HepG2 (cell line): ENCODE data around the gene CLDN10. TPM values are rescaled to one million over a fixed set of nuclear protein-coding genes. Genes with fewer than 3 reads are reported as not detected.

Experiments used
- ATAC-seq: fragments of 200-7000 bp; cut with Tn5 transposase; 3 replicates; pipeline ENCODE4 v1.9.1; 2020; ENCODE audit warnings: mild to moderate bottlenecking, moderate library complexity
- BruUV-seq: library from RNA; stranded (reverse); fragments of 400-500 nt; replicated peaks from 2 replicates; lab custom pipeline; 2021; lab: Mats Ljungman, UMichigan
- CTCF ChIA-PET: fragments of 300-600 bp; formaldehyde crosslinking; extraction: SDS; loops from one replicate; lab custom pipeline; 2021; ENCODE audit warnings: low total read pairs, inconsistent platforms, low intra/inter-chr PET ratio; lab: Yijun Ruan, JAX
- POLR2A ChIA-PET: fragments of 350-600 bp; sonication (Branson Sonifier 250); formaldehyde crosslinking; loops from one replicate; lab custom pipeline; 2020; ENCODE audit warnings: antibody characterized with exemption, inconsistent platforms; lab: Yijun Ruan, JAX
- DNase-seq: peaks from one replicate; pipeline ENCODE4 v3.0.0-alpha.2; 2015; ENCODE audit warnings: low spot score
- FAIRE-seq: peaks from 3 replicates; lab custom pipeline; 2011; peaks lifted over from hg19 to GRCh38; lab: Jason Lieb, UNC
- H2AFZ ChIP-seq: one replicate; pipeline ENCODE4 v1.6.1; 2011; ENCODE audit warnings: low read length, inconsistent platforms
- H3K27ac ChIP-seq: fragments of 300-600 bp; 3 replicates; pipeline ENCODE4 v1.8.0; 2011; ENCODE audit warnings: mixed run types, mild to moderate bottlenecking, mixed read lengths, low read length, inconsistent platforms; ENCODE audit not compliant: insufficient read depth; ENCODE audit errors: extremely low read length
- H3K27me3 ChIP-seq, 2 experiments: fragments of 200-600 bp in 1 of 2; 2 replicates in 1 of 2; 3 replicates in 1 of 2; pipeline versions ENCODE4 v1.6.0 to v1.8.0; 2011; ENCODE audit warnings: low read length in 2 of 2, mild to moderate bottlenecking in 2 of 2, moderate library complexity in 2 of 2, inconsistent platforms in 1 of 2; ENCODE audit not compliant: insufficient read depth in 2 of 2, control insufficient read depth in 1 of 2
- H3K36me3 ChIP-seq, 2 experiments: fragments of 200-600 bp in 1 of 2; replicated peaks in 1 of 2; 2 replicates in 1 of 2; 3 replicates in 1 of 2; pipeline versions ENCODE4 v1.5.1 to v1.8.0; 2011; ENCODE audit warnings: low read length in 2 of 2, inconsistent platforms in 1 of 2; ENCODE audit not compliant: insufficient read depth in 2 of 2, control insufficient read depth in 1 of 2
- H3K4me1 ChIP-seq: 2 replicates; pipeline ENCODE4 v1.5.1; 2012; ENCODE audit warnings: low read length, inconsistent platforms; ENCODE audit not compliant: insufficient read depth
- H3K4me2 ChIP-seq: 2 replicates; pipeline ENCODE4 v1.6.0; 2011; ENCODE audit warnings: low read depth, low read length, inconsistent platforms
- H3K4me3 ChIP-seq, 3 experiments: fragments of 200-600 bp in 1 of 3; sonication (generic), shearing (Covaris generic) in 1 of 3; replicated peaks in 1 of 3; 2 replicates each; pipeline ENCODE4 v1.5.1; 2011 to 2016; ENCODE audit warnings: low read length in 3 of 3, inconsistent platforms in 2 of 3, low read depth in 2 of 3, mild to moderate bottlenecking in 2 of 3, control low read depth in 1 of 3, mixed read lengths in 1 of 3; ENCODE audit not compliant: insufficient read depth in 1 of 3
- H3K79me2 ChIP-seq: one replicate; pipeline ENCODE4 v1.6.1; 2011; ENCODE audit warnings: low read length, inconsistent platforms; ENCODE audit not compliant: insufficient read depth
- H3K9ac ChIP-seq: 2 replicates; pipeline ENCODE4 v1.6.0; 2011; ENCODE audit warnings: mild to moderate bottlenecking, low read depth, low read length, inconsistent platforms; ENCODE audit not compliant: insufficient read depth
- H3K9me3 ChIP-seq: 2 replicates; pipeline ENCODE4 v1.5.1; 2012; ENCODE audit warnings: mild to moderate bottlenecking, low read length
- H4K20me1 ChIP-seq: 2 replicates; pipeline ENCODE4 v1.6.0; 2011; ENCODE audit warnings: inconsistent platforms, mild to moderate bottlenecking, low read length, moderate library complexity; ENCODE audit not compliant: insufficient read depth
- BCL6 ChIP-seq: IDR thresholded peaks from 2 replicates; pipeline ENCODE4 v1.6.1; 2016; ENCODE audit warnings: missing genetic modification reagents, missing compliant biosample characterization
- CHCHD3 ChIP-seq: sonication (generic); formaldehyde crosslinking; IDR thresholded peaks from 2 replicates; pipeline ENCODE4 v1.8.0; 2022; ENCODE audit warnings: mild to moderate bottlenecking, missing genetic modification reagents, moderate library complexity
- DMAP1 ChIP-seq: IDR thresholded peaks from 2 replicates; pipeline ENCODE4 v1.6.1; 2016
- ESRRA ChIP-seq: sonication (generic); formaldehyde crosslinking; IDR thresholded peaks from 2 replicates; pipeline ENCODE4 v1.5.1; 2020; ENCODE audit warnings: mild to moderate bottlenecking, low read depth, missing genetic modification reagents
- JUN ChIP-seq: sonication (generic); formaldehyde crosslinking; IDR thresholded peaks from 2 replicates; pipeline ENCODE4 v1.4.0; 2020; ENCODE audit warnings: mild to moderate bottlenecking, missing genetic modification reagents
- JUNB ChIP-seq: sonication (generic); formaldehyde crosslinking; IDR thresholded peaks from 2 replicates; pipeline ENCODE4 v1.8.0; 2022; ENCODE audit warnings: missing genetic modification reagents, mild to moderate bottlenecking, borderline replicate concordance
- KDM2A ChIP-seq: sonication (generic); formaldehyde crosslinking; IDR thresholded peaks from 2 replicates; pipeline ENCODE4 v1.4.0; 2020; ENCODE audit warnings: low read depth, missing genetic modification reagents, borderline replicate concordance
- MTF1 ChIP-seq: sonication (generic); formaldehyde crosslinking; IDR thresholded peaks from 2 replicates; pipeline ENCODE4 v1.5.0; 2020; ENCODE audit warnings: missing genetic modification reagents
- POLR2AphosphoS5 ChIP-seq: IDR thresholded peaks from 2 replicates; pipeline ENCODE4 v1.6.1; 2012; ENCODE audit warnings: low read depth, low read length
- U2AF1 ChIP-seq: fragments of 200-400 bp; formaldehyde crosslinking; optimal IDR thresholded peaks from 2 replicates; pipeline ENCODE3; 2017; ENCODE audit warnings: mild to moderate bottlenecking, low read depth, low read length
- YEATS2 ChIP-seq: sonication (generic); formaldehyde crosslinking; IDR thresholded peaks from 2 replicates; pipeline ENCODE4 v1.4.0; 2020; ENCODE audit warnings: missing genetic modification reagents, borderline replicate concordance
- ZBTB7B ChIP-seq: sonication (generic); formaldehyde crosslinking; IDR thresholded peaks from 2 replicates; pipeline ENCODE4 v1.4.0; 2020; ENCODE audit warnings: missing genetic modification reagents
- ZMAT3 ChIP-seq: sonication (generic); formaldehyde crosslinking; conservative IDR thresholded peaks from 2 replicates; pipeline ENCODE4 v1.7.0; 2021; ENCODE audit warnings: missing genetic modification reagents
- WGBS: methylation state at CpG from one replicate; pipeline ENCODE4 v1.1.6; 2017; ENCODE audit warnings: low lambda C conversion rate; 5-methylcytosine and 5-hydroxymethylcytosine counted together
- in situ Hi-C: cut with HindIII; loops from 2 replicates; pipeline ENCODE4 v1.10.0; 2017; ENCODE audit warnings: low pct_unique_long_range_greater_than_20kb; ENCODE audit not compliant: extremely low pct_ligation_motif_present
- intact Hi-C: fragments of 100-400 bp; cut with micrococcal nuclease; formaldehyde crosslinking; loops from one replicate; pipeline ENCODE4 v1.10.0; 2022; ENCODE audit not compliant: unreplicated experiment
- polyA plus RNA-seq, 8 experiments: library from polyadenylated mRNA; depleted of rRNA in 3 of 8; stranded (reverse) in 7 of 8; unstranded in 1 of 8; fragments of >200 nt; fragmentation: Illumina TruSeq in 4 of 8; extraction: Trizol in 4 of 8; gene quantifications; 2 replicates each; pipeline versions ENCODE4 v1.2.1 to v1.2.3, GENCODE V29; 2011 to 2016; ENCODE audit warnings: low read depth in 4 of 8, missing spikeins in 1 of 8, mixed read lengths in 1 of 8; ENCODE audit not compliant: insufficient read depth in 1 of 8
- total RNA-seq, 5 experiments: library from RNA; depleted of rRNA; stranded (reverse); fragments of >200 nt; fragmentation: Illumina TruSeq; extraction: Trizol; gene quantifications; 2 replicates each; pipeline ENCODE4 v1.2.3, GENCODE V29; 2016; ENCODE audit warnings: low read depth in 1 of 5
- TF ChIP-seq, protein P1 (sequence below): sonication (generic); formaldehyde crosslinking; IDR thresholded peaks from 2 replicates; pipeline ENCODE4 v1.4.0; 2020; ENCODE audit warnings: mild to moderate bottlenecking, missing genetic modification reagents

Gene CLDN10
- total and polyA plus RNA-seq, 2 of the 13 experiments (the other 11 are each of a cell fraction or from before 2014, with no cell fraction given): not detected

DNA sequence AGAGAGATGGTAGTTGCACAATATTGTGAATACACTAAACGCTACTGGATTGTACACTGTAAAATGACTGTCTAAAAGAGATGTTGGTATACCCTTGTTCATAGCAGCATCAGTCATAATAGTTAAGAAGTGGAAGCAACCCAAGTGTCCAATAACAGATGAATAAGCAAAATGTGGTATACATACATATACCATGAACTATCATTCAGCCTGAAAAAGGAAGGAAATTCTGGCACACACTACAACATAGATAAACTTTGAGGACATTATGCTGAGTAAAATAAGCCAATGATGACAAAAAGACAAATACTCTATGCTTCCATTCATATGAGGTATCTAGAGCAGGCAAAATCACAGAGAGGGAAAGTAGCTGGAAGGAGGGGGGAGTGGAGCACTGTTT lies 76.0 kb downstream of the CLDN10 start (continued):
- TF ChIP-seq, protein P1, sequence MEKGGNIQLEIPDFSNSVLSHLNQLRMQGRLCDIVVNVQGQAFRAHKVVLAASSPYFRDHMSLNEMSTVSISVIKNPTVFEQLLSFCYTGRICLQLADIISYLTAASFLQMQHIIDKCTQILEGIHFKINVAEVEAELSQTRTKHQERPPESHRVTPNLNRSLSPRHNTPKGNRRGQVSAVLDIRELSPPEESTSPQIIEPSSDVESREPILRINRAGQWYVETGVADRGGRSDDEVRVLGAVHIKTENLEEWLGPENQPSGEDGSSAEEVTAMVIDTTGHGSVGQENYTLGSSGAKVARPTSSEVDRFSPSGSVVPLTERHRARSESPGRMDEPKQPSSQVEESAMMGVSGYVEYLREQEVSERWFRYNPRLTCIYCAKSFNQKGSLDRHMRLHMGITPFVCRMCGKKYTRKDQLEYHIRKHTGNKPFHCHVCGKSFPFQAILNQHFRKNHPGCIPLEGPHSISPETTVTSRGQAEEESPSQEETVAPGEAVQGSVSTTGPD (CRISPR knock-in tag): no peak
- TF ChIP-seq JUNB (CRISPR knock-in tag) (no peak), BCL6 (no peak)

DNA sequence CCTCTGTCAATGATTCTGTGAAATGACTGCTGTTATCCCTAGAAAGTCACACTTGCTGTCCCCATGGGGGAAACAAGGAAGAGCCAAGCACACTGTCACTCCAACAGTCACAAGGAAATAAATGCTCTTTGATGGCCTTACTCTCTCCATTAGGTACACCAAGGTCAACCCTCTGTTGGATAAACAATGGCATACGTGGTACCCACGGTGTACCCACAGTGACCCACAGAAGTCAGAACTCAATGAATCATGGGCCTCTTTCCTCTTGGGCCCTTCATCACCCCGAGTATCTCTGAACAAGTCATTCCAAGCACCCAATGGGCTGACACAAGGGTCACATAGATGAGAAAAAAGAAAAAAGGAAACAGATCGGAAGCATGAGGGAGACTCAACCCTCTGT lies 76.6 kb downstream of the CLDN10 start:
- 76% methylated on average over 4 of the region's 4 CpGs for WGBS
- POLR2A ChIA-PET: no interaction called here
- FAIRE-seq (no peak), ATAC-seq (no peak), DNase-seq (no peak)
- no peaks in the 10 kb centered on the region for H3K4me1 ChIP-seq
- BruUV-seq: no TSS peak
- H3K9me3 ChIP-seq: peaks cover 4% of the 10 kb centered on the region; the same call in 1 of the 2 replicates
- H3K36me3 ChIP-seq: peaks cover 2 to 61% of the 10 kb centered on the region in 2 experiments; a peak in 4 of 5 replicates
- CTCF ChIA-PET: no interaction called here
- no peak overlapping the region for H3K4me2 ChIP-seq
- H2AFZ ChIP-seq: no peak overlapping the region
- TF ChIP-seq ZMAT3 (CRISPR knock-in tag) (no peak), ZBTB7B (CRISPR knock-in tag) (no peak), U2AF1 (no peak), MTF1 (CRISPR knock-in tag) (no peak), DMAP1 (CRISPR knock-in tag) (no peak), KDM2A (CRISPR knock-in tag) (no peak), JUN (CRISPR knock-in tag) (no peak), CHCHD3 (CRISPR knock-in tag) (no peak), POLR2AphosphoS5 (no peak), YEATS2 (CRISPR knock-in tag) (no peak), ESRRA (CRISPR knock-in tag) (no peak)
- no peaks in the 10 kb centered on the region for H3K79me2 ChIP-seq
- no peak overlapping the region for H3K27ac ChIP-seq
- H3K4me3 ChIP-seq: no peak overlapping the region
- in situ Hi-C loops: no loop called here
- H4K20me1 ChIP-seq: no peaks in the 10 kb centered on the region
- H3K9ac ChIP-seq: no peak overlapping the region
- intact Hi-C loops: no loop called here
- no peaks in the 10 kb centered on the region for H3K27me3 ChIP-seq

Other genes starting within 250 kb of the CLDN10 start
- 36.7 and 36.9 TPM in 2 replicates for gene DZIP1, start 92.0 kb downstream of the CLDN10 start, total RNA-seq (2016; rRNA removed; fragmentation: Illumina TruSeq; extraction: Trizol)
- 10.8 and 11.0 TPM in 2 replicates for gene DZIP1, start 92.0 kb downstream of the CLDN10 start, polyA plus RNA-seq (2011; rRNA removed)
- 38.1 and 48.2 TPM in 2 replicates for gene DNAJC3, start 124.4 kb downstream of the CLDN10 start, total RNA-seq (2016; rRNA removed; fragmentation: Illumina TruSeq; extraction: Trizol)
- 9.7 and 10.4 TPM in 2 replicates for gene DNAJC3, start 124.4 kb downstream of the CLDN10 start, polyA plus RNA-seq (2011; rRNA removed)